Body of pancreas (tissue), 4 donors: ENCODE data around the gene PRUNE2. TPM values are rescaled to one million over a fixed set of nuclear protein-coding genes. Genes with fewer than 3 reads are reported as not detected.

Experiments used
- ATAC-seq: fragments of 150-250 bp; one replicate; pipeline ENCODE4 v1.9.1; 2016
- DNase-seq, 4 donors: peaks; one replicate each; pipeline ENCODE4 v3.0.0-alpha.2; 2019
- H3K27ac ChIP-seq, 4 donors: fragments of 200-600 bp; sonication (generic); 1 replicate in 3 of 4; 2 replicates in 1 of 4; pipeline versions ENCODE4 v1.5.1 to v1.6.1; 2016 to 2019; ENCODE audit warnings: mild to moderate bottlenecking in 1 of 4, mixed read lengths in 1 of 4, moderate library complexity in 1 of 4
- H3K27me3 ChIP-seq, 2 donors: fragments of 200-600 bp; sonication (generic); one replicate each; pipeline ENCODE4 v1.6.0; 2016; ENCODE audit warnings: mild to moderate bottlenecking in 1 of 2
- H3K36me3 ChIP-seq, 2 donors: fragments of 200-600 bp; sonication (generic); replicated peaks in 1 of 2; 2 replicates each; pipeline ENCODE4 v1.5.1; 2016; ENCODE audit warnings: low read depth in 2 of 2; ENCODE audit not compliant: insufficient read depth in 1 of 2
- H3K4me1 ChIP-seq: fragments of 200-600 bp; sonication (generic); one replicate; pipeline ENCODE4 v1.6.0; 2016
- H3K4me3 ChIP-seq, 2 donors: fragments of 200-600 bp; sonication (generic); 1 replicate in 1 of 2; 2 replicates in 1 of 2; pipeline ENCODE4 v1.5.1; 2016 to 2019
- H3K9me3 ChIP-seq, 3 donors: fragments of 200-600 bp; sonication (generic); 1 replicate in 2 of 3; 2 replicates in 1 of 3; pipeline ENCODE4 v1.5.1; 2016
- POLR2A ChIP-seq, 3 donors: fragments of 450-650 bp; IDR thresholded peaks; one replicate each; pipeline ENCODE4 v1.6.1; 2016; ENCODE audit warnings: antibody characterized with exemption in 3 of 3, mild to moderate bottlenecking in 2 of 3
- WGBS, 2 donors: methylation state at CpG; one replicate each; pipeline ENCODE4 v1.1.5; 2017; 5-methylcytosine and 5-hydroxymethylcytosine counted together
- intact Hi-C: fragments of 100-400 bp; cut with DNase I; formaldehyde crosslinking; loops from one replicate; pipeline ENCODE4 v1.15.1; 2023
- total RNA-seq, 2 donors: library from RNA; depleted of rRNA; stranded (reverse); fragments of >200 nt; gene quantifications; one replicate each; pipeline ENCODE4 v1.1.0, GENCODE V29; 2016
- TF ChIP-seq, protein P1 (sequence below), 7 experiments: fragments of 450-650 bp in 4 of 7; fragments of 200-600 bp in 3 of 7; sonication (generic) in 3 of 7; IDR thresholded peaks; one replicate each; pipeline ENCODE4 v1.5.1; 2016 to 2019; ENCODE audit warnings: antibody characterized with exemption in 7 of 7

Gene PRUNE2
- total RNA-seq, 2 donors from 2014 or later = 3.9 to 15.2 TPM

DNA sequence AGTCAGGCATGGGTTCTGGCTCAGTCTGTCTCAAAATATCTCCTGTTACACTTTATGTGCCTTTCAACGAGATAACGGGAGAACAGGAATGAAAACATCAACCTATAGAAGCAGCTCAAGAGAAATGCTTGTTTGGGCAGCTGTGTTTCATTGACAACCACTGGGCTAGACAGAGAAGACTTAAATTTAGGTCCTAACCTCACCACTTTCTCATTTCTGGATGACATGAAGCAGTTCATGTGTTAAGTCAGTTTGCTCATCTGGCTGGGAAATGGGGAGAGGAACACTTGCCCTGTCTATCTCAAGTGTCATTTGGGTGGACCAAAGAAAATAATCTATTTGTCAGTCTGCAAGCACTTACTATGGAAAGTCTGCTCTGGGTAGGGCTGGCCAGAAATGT is 208.4 kb downstream of the PRUNE2 start:
- Histone ChIP-seq H3K9me3 (no peaks in the 10 kb centered on the region), H3K27ac (no peak overlapping the region), H3K27me3 (no peaks in the 10 kb centered on the region), H3K4me3 (no peak overlapping the region), H3K36me3 (no peaks in the 10 kb centered on the region), H3K4me1 (no peaks in the 10 kb centered on the region)
- WGBS, 2 donors = 20 to 47% methylated on average over 2 of the region's 2 CpGs
- no peak for DNase-seq
- TF ChIP-seq, protein P1, sequence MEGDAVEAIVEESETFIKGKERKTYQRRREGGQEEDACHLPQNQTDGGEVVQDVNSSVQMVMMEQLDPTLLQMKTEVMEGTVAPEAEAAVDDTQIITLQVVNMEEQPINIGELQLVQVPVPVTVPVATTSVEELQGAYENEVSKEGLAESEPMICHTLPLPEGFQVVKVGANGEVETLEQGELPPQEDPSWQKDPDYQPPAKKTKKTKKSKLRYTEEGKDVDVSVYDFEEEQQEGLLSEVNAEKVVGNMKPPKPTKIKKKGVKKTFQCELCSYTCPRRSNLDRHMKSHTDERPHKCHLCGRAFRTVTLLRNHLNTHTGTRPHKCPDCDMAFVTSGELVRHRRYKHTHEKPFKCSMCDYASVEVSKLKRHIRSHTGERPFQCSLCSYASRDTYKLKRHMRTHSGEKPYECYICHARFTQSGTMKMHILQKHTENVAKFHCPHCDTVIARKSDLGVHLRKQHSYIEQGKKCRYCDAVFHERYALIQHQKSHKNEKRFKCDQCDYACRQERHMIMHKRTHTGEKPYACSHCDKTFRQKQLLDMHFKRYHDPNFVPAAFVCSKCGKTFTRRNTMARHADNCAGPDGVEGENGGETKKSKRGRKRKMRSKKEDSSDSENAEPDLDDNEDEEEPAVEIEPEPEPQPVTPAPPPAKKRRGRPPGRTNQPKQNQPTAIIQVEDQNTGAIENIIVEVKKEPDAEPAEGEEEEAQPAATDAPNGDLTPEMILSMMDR (IDR thresholded peaks at IDR 0.05) = no peak
- no peak for TF ChIP-seq POLR2A (IDR thresholded peaks at IDR 0.05)
- intact Hi-C loops = no loop called here
- ATAC-seq = no peak

DNA sequence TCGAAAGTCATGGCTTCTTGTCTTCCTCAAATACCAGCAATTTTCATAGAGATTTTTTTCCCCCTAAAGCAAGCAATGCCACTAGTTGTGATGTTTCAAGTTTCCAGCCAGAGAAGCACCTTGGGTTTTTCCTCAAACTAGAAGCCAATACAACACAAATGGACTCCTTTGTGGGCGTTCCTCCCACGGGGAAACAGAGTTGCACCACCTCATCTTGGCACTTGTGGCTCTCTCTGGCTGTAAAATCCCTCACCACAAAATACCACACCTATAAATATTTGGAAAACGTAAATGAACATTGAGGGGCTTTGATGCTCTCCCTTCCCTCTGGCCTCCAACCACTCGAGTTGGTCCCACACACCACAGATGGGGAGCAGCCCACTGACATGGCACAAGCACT is 208.8 kb downstream of the PRUNE2 start:
- ATAC-seq = no peak
- intact Hi-C loops = no loop called here
- TF ChIP-seq, protein P1 (IDR thresholded peaks at IDR 0.05) = no peak
- no peak for TF ChIP-seq POLR2A (IDR thresholded peaks at IDR 0.05)
- H3K27me3 ChIP-seq = no peaks in the 10 kb centered on the region
- 55 to 57% methylated on average over 5 of the region's 5 CpGs for WGBS, 2 donors
- no peak for DNase-seq
- no peaks in the 10 kb centered on the region for H3K36me3 ChIP-seq
- no peak overlapping the region for H3K4me3 ChIP-seq
- H3K9me3 ChIP-seq = no peaks in the 10 kb centered on the region
- H3K27ac ChIP-seq = no peak overlapping the region
- no peaks in the 10 kb centered on the region for H3K4me1 ChIP-seq

DNA sequence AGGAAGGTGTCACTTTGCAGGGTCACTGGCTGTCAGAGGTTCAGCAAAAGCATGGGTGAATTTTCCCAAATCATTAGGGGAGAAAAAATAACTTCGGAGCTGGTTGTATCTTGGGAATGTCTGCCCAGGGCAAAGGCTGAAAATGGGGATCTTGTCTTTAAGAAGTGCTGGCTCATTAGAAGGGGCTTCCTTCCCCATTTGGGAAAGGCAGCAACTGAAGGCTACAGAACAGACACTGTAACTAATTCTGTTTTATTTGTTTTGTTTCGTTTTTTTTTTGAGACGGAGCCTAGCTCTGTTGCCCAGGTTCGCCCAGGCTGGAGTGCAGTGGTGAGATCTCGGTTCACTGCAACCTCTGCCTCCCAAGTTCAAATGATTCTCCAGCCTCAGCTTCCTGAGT is 212.0 kb downstream of the PRUNE2 start:
- H3K27ac ChIP-seq = no peak overlapping the region
- WGBS, 2 donors = 72% methylated on average over 5 of the region's 5 CpGs

DNA sequence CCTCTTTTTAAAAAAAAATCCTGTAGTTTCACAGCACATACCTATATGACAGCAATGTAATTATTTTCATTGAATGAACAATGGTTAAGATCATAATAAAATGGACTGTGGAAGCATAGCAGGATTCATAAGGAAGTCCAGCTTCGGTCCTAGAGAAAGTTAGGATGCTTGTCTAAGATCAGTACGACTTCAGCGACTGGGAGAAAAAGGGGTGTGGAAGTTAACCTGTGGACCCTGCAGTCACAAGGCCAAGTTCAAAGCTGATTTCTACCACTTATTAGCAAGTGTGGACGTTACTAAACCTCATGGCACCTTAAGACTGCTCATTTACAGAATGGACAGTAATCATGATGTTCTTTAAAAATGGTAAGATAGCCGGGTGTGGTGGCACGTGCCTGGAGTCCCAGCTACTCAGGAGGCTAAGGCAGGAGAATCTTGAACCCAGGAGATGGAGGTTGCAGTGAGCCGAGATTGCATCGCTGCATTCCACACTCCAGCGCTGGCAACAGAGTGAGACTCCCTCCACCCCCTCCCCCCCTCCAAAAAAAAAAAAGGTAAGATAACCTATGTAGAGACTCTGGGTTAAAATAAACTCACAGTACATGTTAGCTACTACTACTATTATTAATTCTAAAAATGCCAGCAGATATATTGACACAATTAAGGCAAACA is 213.3 kb downstream of the PRUNE2 start:
- H3K9me3 ChIP-seq = no peaks in the 10 kb centered on the region
- no peak overlapping the region for H3K4me3 ChIP-seq
- ATAC-seq (no peak), DNase-seq (no peak)
- WGBS, 2 donors = 48 to 51% methylated on average over 9 of the region's 9 CpGs
- no peaks in the 10 kb centered on the region for H3K27me3 ChIP-seq
- no peaks in the 10 kb centered on the region for H3K4me1 ChIP-seq
- no peaks in the 10 kb centered on the region for H3K36me3 ChIP-seq
- H3K27ac ChIP-seq = no peak overlapping the region
- intact Hi-C loops = no loop called here
- TF ChIP-seq, protein P1 (IDR thresholded peaks at IDR 0.05) = no peak
- TF ChIP-seq POLR2A (IDR thresholded peaks at IDR 0.05) = no peak

More for the DNA sequence above, 212.0 kb downstream of the PRUNE2 start:
- Histone ChIP-seq H3K4me1 (no peaks in the 10 kb centered on the region), H3K27me3 (no peaks in the 10 kb centered on the region), H3K36me3 (no peaks in the 10 kb centered on the region), H3K9me3 (no peaks in the 10 kb centered on the region), H3K4me3 (no peak overlapping the region)
- DNase-seq (no peak), ATAC-seq (no peak)
- intact Hi-C loops = no loop called here
- TF ChIP-seq, protein P1 (IDR thresholded peaks at IDR 0.05) = no peak
- TF ChIP-seq POLR2A (IDR thresholded peaks at IDR 0.05) = no peak
